Astrocyte (in vitro differentiated cells and primary cell): Measurements from ENCODE around the gene CLDN15. TPM values are rescaled to one million over a fixed set of nuclear protein-coding genes. Genes with fewer than 3 reads are reported as not detected.
A peak's percentile ranks its signal among the peaks of the same experiment; 100 is the strongest.

Experiments used
- DNase-seq: peaks from one replicate; pipeline ENCODE4 v3.0.0-alpha.2; 2010; ENCODE audit warnings: low read depth
- FAIRE-seq: peaks from 2 replicates; lab custom pipeline; 2011; peaks lifted over from hg19 to GRCh38; lab: Jason Lieb, UNC
- H2AFZ ChIP-seq: 2 replicates; pipeline ENCODE4 v1.6.0; 2012; ENCODE audit warnings: low read depth, low read length, inconsistent platforms
- H3K27ac ChIP-seq: 2 replicates; pipeline ENCODE4 v1.5.1; 2011; ENCODE audit warnings: low read depth, low read length, inconsistent platforms
- H3K27me3 ChIP-seq: 2 replicates; pipeline ENCODE4 v1.6.0; 2011; ENCODE audit warnings: low read length, inconsistent platforms; ENCODE audit not compliant: insufficient read depth
- H3K36me3 ChIP-seq: 2 replicates; pipeline ENCODE4 v1.5.1; 2011; ENCODE audit warnings: low read length, inconsistent platforms; ENCODE audit not compliant: insufficient read depth
- H3K4me1 ChIP-seq: 2 replicates; pipeline ENCODE4 v1.5.1; 2011; ENCODE audit warnings: low read length, inconsistent platforms; ENCODE audit not compliant: insufficient read depth
- H3K4me2 ChIP-seq: 2 replicates; pipeline ENCODE4 v1.6.0; 2012; ENCODE audit warnings: low read length, inconsistent platforms
- H3K4me3 ChIP-seq: 2 replicates; pipeline ENCODE4 v1.5.1; 2011; ENCODE audit warnings: low read depth, mild to moderate bottlenecking, low read length, inconsistent platforms; ENCODE audit not compliant: insufficient read depth
- H3K79me2 ChIP-seq: 2 replicates; pipeline ENCODE4 v1.6.0; 2012; ENCODE audit warnings: mild to moderate bottlenecking, low read length, inconsistent platforms; ENCODE audit not compliant: insufficient read depth
- H3K9ac ChIP-seq: 2 replicates; pipeline ENCODE4 v1.6.0; 2012; ENCODE audit warnings: mild to moderate bottlenecking, low read length, inconsistent platforms
- H3K9me3 ChIP-seq: 2 replicates; pipeline ENCODE4 v1.5.1; 2012; ENCODE audit warnings: low read depth, mild to moderate bottlenecking, low read length, inconsistent platforms; ENCODE audit not compliant: insufficient read depth
- H4K20me1 ChIP-seq: 2 replicates; pipeline ENCODE4 v1.6.0; 2012; ENCODE audit warnings: low read length, inconsistent platforms; ENCODE audit not compliant: insufficient read depth
- H3K27ac Mint-ChIP-seq: one replicate; pipeline ENCODE4 v1.8.0; 2021; ENCODE audit warnings: mild to moderate bottlenecking, mixed read lengths; ENCODE audit not compliant: unreplicated experiment
- H3K27me3 Mint-ChIP-seq: one replicate; pipeline ENCODE4 v1.8.0; 2021; ENCODE audit warnings: low read depth, mixed read lengths; ENCODE audit not compliant: unreplicated experiment
- H3K36me3 Mint-ChIP-seq: one replicate; pipeline ENCODE4 v1.8.0; 2021; ENCODE audit warnings: low read depth, mixed read lengths; ENCODE audit not compliant: unreplicated experiment
- H3K4me1 Mint-ChIP-seq: one replicate; pipeline ENCODE4 v1.8.0; 2021; ENCODE audit warnings: low read depth, mixed read lengths; ENCODE audit not compliant: unreplicated experiment
- H3K4me3 Mint-ChIP-seq: one replicate; pipeline ENCODE4 v1.8.0; 2021; ENCODE audit warnings: mild to moderate bottlenecking, moderate library complexity, mixed read lengths; ENCODE audit not compliant: unreplicated experiment
- H3K9me3 Mint-ChIP-seq: one replicate; pipeline ENCODE4 v1.8.0; 2021; ENCODE audit warnings: mild to moderate bottlenecking, mixed read lengths; ENCODE audit not compliant: unreplicated experiment
- CTCF ChIP-seq: IDR thresholded peaks from 2 replicates; pipeline ENCODE4 v1.5.1; 2011; ENCODE audit warnings: low read depth, mild to moderate bottlenecking, inconsistent platforms, low read length, moderate library complexity; ENCODE audit not compliant: insufficient read depth
- EZH2 ChIP-seq: IDR thresholded peaks from 2 replicates; pipeline ENCODE4 v1.6.1; 2012; ENCODE audit warnings: mild to moderate bottlenecking, low read length, inconsistent platforms; ENCODE audit not compliant: insufficient read depth
- total RNA-seq: library from RNA; stranded (reverse); gene quantifications from 2 replicates; pipeline ENCODE4 v1.2.1, GENCODE V29; 2021

The CLDN15 gene
- total RNA-seq, 1 donor from 2014 or later: 8.7 TPM

GRCh38 chr7:101239191-101239950 lies 1.8 kb upstream of the CLDN15 start:
- no peak for FAIRE-seq
- TF ChIP-seq EZH2 (no peak), CTCF (no peak)
- H3K9me3 Mint-ChIP-seq: no peaks in the 10 kb centered on the region
- Histone ChIP-seq H2AFZ (no peak overlapping the region), H3K79me2 (peaks cover 30% of the 10 kb centered on the region), H3K9me3 (no peaks in the 10 kb centered on the region), H3K9ac (no peak overlapping the region), H3K27ac (no peak overlapping the region), H4K20me1 (peaks cover 62% of the 10 kb centered on the region), H3K4me1 (peaks cover 6% of the 10 kb centered on the region), H3K27me3 (no peaks in the 10 kb centered on the region), H3K4me2 (no peak overlapping the region), H3K36me3 (peaks cover 2% of the 10 kb centered on the region), H3K4me3 (no peak overlapping the region)
- no peaks in the 10 kb centered on the region for H3K27me3 Mint-ChIP-seq
- no peak for DNase-seq
- H3K36me3 Mint-ChIP-seq: peaks cover 5% of the 10 kb centered on the region
- H3K27ac Mint-ChIP-seq: no peak overlapping the region
- peaks cover 9% of the 10 kb centered on the region for H3K4me1 Mint-ChIP-seq
- H3K4me3 Mint-ChIP-seq: no peak overlapping the region

- peak overlapping the region; percentile 3 for H3K4me3 Mint-ChIP-seq
- H3K36me3 Mint-ChIP-seq: peaks cover 6% of the 10 kb centered on the region
- H3K9me3 Mint-ChIP-seq: no peaks in the 10 kb centered on the region
- TF ChIP-seq EZH2 (no peak), CTCF (no peak)
- Histone ChIP-seq H3K4me1 (peaks cover 2% of the 10 kb centered on the region), H2AFZ (no peak overlapping the region), H3K4me3 (no peak overlapping the region), H3K4me2 (peak overlapping the region; percentile 19), H3K79me2 (peaks cover 24% of the 10 kb centered on the region), H3K9me3 (no peaks in the 10 kb centered on the region), H3K27ac (no peak overlapping the region), H3K36me3 (peaks cover 2% of the 10 kb centered on the region), H3K9ac (peak overlapping the region; percentile 10), H4K20me1 (peaks cover 57% of the 10 kb centered on the region), H3K27me3 (no peaks in the 10 kb centered on the region)
- DNase-seq: no peak
- no peaks in the 10 kb centered on the region for H3K27me3 Mint-ChIP-seq
- peaks cover 5% of the 10 kb centered on the region for H3K4me1 Mint-ChIP-seq
- H3K27ac Mint-ChIP-seq: peak overlapping the region; percentile 31
- no peak for FAIRE-seq
These were observed 902 bp upstream of the CLDN15 start for GRCh38 chr7:101238226-101239182.
